Tibial nerve (tissue), 4 donors: Measurements from ENCODE around the gene UBASH3B.

ENCODE experiments used
- CTCF ChIP-seq, 5 experiments: fragments of 200-600 bp in 3 of 5; fragments of 450-650 bp in 2 of 5; sonication (generic) in 3 of 5; IDR thresholded peaks; one replicate each; pipeline ENCODE4 v1.5.1; 2016 to 2019; ENCODE audit warnings: antibody characterized with exemption in 5 of 5, mild to moderate bottlenecking in 3 of 5, moderate library complexity in 2 of 5
- EP300 ChIP-seq, 2 donors: sonication (generic); formaldehyde crosslinking; IDR thresholded peaks; one replicate each; pipeline ENCODE4 v1.6.1; 2017; ENCODE audit warnings: antibody characterized with exemption in 2 of 2, mild to moderate bottlenecking in 1 of 2
- POLR2A ChIP-seq, 2 donors: fragments of 450-650 bp; IDR thresholded peaks; one replicate each; pipeline ENCODE4 v1.6.1; 2017; ENCODE audit warnings: antibody characterized with exemption in 2 of 2, mild to moderate bottlenecking in 2 of 2, moderate library complexity in 2 of 2

GRCh38 chr11:122691549-122692150 is 36.1 kb downstream of the UBASH3B start:
- TF ChIP-seq CTCF (IDR thresholded peaks at IDR 0.05) (no peak), POLR2A (IDR thresholded peaks at IDR 0.05) (no peak), EP300 (IDR thresholded peaks at IDR 0.05) (no peak)
